HEK293 (cell line): Measurements from ENCODE around the gene ZDHHC14.

Experiments
- CTCF ChIA-PET: fragments of 350-600 bp; formaldehyde crosslinking; extraction: SDS; loops from one replicate; lab custom pipeline; 2021; ENCODE audit warnings: antibody characterized with exemption; lab: Yijun Ruan, JAX
- POLR2A ChIA-PET: fragments of 300-600 bp; formaldehyde crosslinking; extraction: SDS; loops from one replicate; lab custom pipeline; 2020; ENCODE audit warnings: antibody characterized with exemption, inconsistent platforms; lab: Yijun Ruan, JAX
- H3K27ac ChIP-seq: fragments of 200-500 bp; sonication (Bioruptor generic); 2 replicates; pipeline ENCODE4 v1.5.1; 2014; ENCODE audit warnings: low read depth, low read length, control low read depth, inconsistent platforms; ENCODE audit errors: extremely low read depth
- H3K36me3 ChIP-seq, 2 experiments: fragments of 200-500 bp in 1 of 2; sonication (Bioruptor generic) in 1 of 2; 1 replicate in 1 of 2; 2 replicates in 1 of 2; pipeline ENCODE4 v1.5.1; 2014 to 2017; ENCODE audit warnings: inconsistent platforms in 2 of 2, low read length in 2 of 2; ENCODE audit not compliant: control insufficient read depth in 2 of 2, insufficient read depth in 1 of 2
- H3K4me1 ChIP-seq: fragments of 200-500 bp; sonication (Bioruptor generic); 2 replicates; pipeline ENCODE4 v1.5.1; 2014; ENCODE audit warnings: mild to moderate bottlenecking, low read length, inconsistent platforms; ENCODE audit not compliant: control insufficient read depth, insufficient read depth
- H3K4me3 ChIP-seq: 2 replicates; pipeline ENCODE4 v1.5.1; 2011; ENCODE audit warnings: low read depth, mild to moderate bottlenecking, control low read depth, low read length, moderate library complexity
- H3K9me3 ChIP-seq: fragments of 200-500 bp; sonication (Bioruptor generic); 2 replicates; pipeline ENCODE4 v1.5.1; 2014; ENCODE audit warnings: low read depth, low read length, inconsistent platforms; ENCODE audit not compliant: control insufficient read depth, insufficient read depth
- FEZF1 ChIP-seq: fragments of 450-650 bp; formaldehyde crosslinking; IDR thresholded peaks from 2 replicates; pipeline ENCODE4 v1.5.1; 2016; ENCODE audit warnings: missing biosample characterization, missing genetic modification characterization
- GLI4 ChIP-seq: fragments of 450-650 bp; formaldehyde crosslinking; IDR thresholded peaks from 2 replicates; pipeline ENCODE4 v1.5.1; 2016; ENCODE audit warnings: missing biosample characterization, missing genetic modification characterization
- GLIS2 ChIP-seq: fragments of 450-650 bp; formaldehyde crosslinking; IDR thresholded peaks from 2 replicates; pipeline ENCODE4 v1.5.1; 2016; ENCODE audit warnings: missing biosample characterization, missing genetic modification characterization
- MYNN ChIP-seq: fragments of 450-650 bp; formaldehyde crosslinking; IDR thresholded peaks from 2 replicates; pipeline ENCODE4 v1.5.1; 2016; ENCODE audit warnings: missing biosample characterization, missing genetic modification characterization, borderline replicate concordance
- SP2 ChIP-seq: fragments of 450-650 bp; formaldehyde crosslinking; IDR thresholded peaks from 2 replicates; pipeline ENCODE4 v1.5.1; 2016; ENCODE audit warnings: missing biosample characterization, missing genetic modification characterization
- ZBTB20 ChIP-seq: fragments of 450-650 bp; formaldehyde crosslinking; IDR thresholded peaks from 2 replicates; pipeline ENCODE4 v1.5.1; 2016; ENCODE audit warnings: missing biosample characterization, missing genetic modification characterization
- ZEB2 ChIP-seq: fragments of 450-650 bp; formaldehyde crosslinking; IDR thresholded peaks from 2 replicates; pipeline ENCODE4 v1.5.1; 2016; ENCODE audit warnings: missing biosample characterization, missing genetic modification characterization
- ZIC2 ChIP-seq: fragments of 450-650 bp; formaldehyde crosslinking; IDR thresholded peaks from 2 replicates; pipeline ENCODE4 v1.5.1; 2016; ENCODE audit warnings: missing biosample characterization, missing genetic modification characterization
- ZNF114 ChIP-seq: fragments of 450-650 bp; formaldehyde crosslinking; IDR thresholded peaks from 2 replicates; pipeline ENCODE4 v1.5.0; 2017; ENCODE audit warnings: missing biosample characterization, missing genetic modification characterization
- ZNF239 ChIP-seq: fragments of 450-650 bp; formaldehyde crosslinking; IDR thresholded peaks from 2 replicates; pipeline ENCODE4 v1.5.1; 2016; ENCODE audit warnings: missing biosample characterization, missing genetic modification characterization
- ZNF311 ChIP-seq: fragments of 450-650 bp; formaldehyde crosslinking; IDR thresholded peaks from 2 replicates; pipeline ENCODE4 v1.5.1; 2017; ENCODE audit warnings: missing biosample characterization, missing genetic modification characterization, borderline replicate concordance
- ZNF426 ChIP-seq: fragments of 450-650 bp; formaldehyde crosslinking; IDR thresholded peaks from 2 replicates; pipeline ENCODE4 v1.5.1; 2017; ENCODE audit warnings: missing biosample characterization, missing genetic modification characterization, mild to moderate bottlenecking, inconsistent platforms, moderate library complexity
- ZNF433 ChIP-seq: fragments of 450-650 bp; formaldehyde crosslinking; IDR thresholded peaks from 2 replicates; pipeline ENCODE4 v1.5.1; 2016; ENCODE audit warnings: missing biosample characterization, missing genetic modification characterization, low read depth
- ZNF521 ChIP-seq: fragments of 450-650 bp; formaldehyde crosslinking; IDR thresholded peaks from 2 replicates; pipeline ENCODE4 v1.5.1; 2017; ENCODE audit warnings: missing biosample characterization, mild to moderate bottlenecking, missing genetic modification characterization
- ZNF555 ChIP-seq: fragments of 450-650 bp; formaldehyde crosslinking; conservative IDR thresholded peaks from 2 replicates; pipeline ENCODE4 v1.5.1; 2017; ENCODE audit warnings: missing biosample characterization, mild to moderate bottlenecking, missing genetic modification characterization, inconsistent platforms
- ZNF560 ChIP-seq: fragments of 450-650 bp; formaldehyde crosslinking; IDR thresholded peaks from 2 replicates; pipeline ENCODE4 v1.5.1; 2017; ENCODE audit warnings: missing biosample characterization, missing genetic modification characterization, borderline replicate concordance
- ZNF621 ChIP-seq: fragments of 450-650 bp; formaldehyde crosslinking; IDR thresholded peaks from 2 replicates; pipeline ENCODE4 v1.5.1; 2017; ENCODE audit warnings: missing biosample characterization, missing genetic modification characterization
- ZNF664 ChIP-seq: fragments of 450-650 bp; formaldehyde crosslinking; IDR thresholded peaks from 2 replicates; pipeline ENCODE4 v1.5.1; 2016; ENCODE audit warnings: missing biosample characterization, missing genetic modification characterization
- TF ChIP-seq, protein P1 (sequence below): fragments of 450-650 bp; formaldehyde crosslinking; IDR thresholded peaks from 2 replicates; pipeline ENCODE4 v1.5.1; 2016; ENCODE audit warnings: missing biosample characterization, missing genetic modification characterization
- TF ChIP-seq, protein P2 (sequence below): fragments of 450-650 bp; formaldehyde crosslinking; IDR thresholded peaks from 2 replicates; pipeline ENCODE4 v1.5.1; 2017; ENCODE audit warnings: missing biosample characterization, missing genetic modification characterization
- TF ChIP-seq, protein P3 (sequence below): fragments of 450-650 bp; formaldehyde crosslinking; IDR thresholded peaks from 2 replicates; pipeline ENCODE4 v1.5.1; 2016; ENCODE audit warnings: missing biosample characterization, missing genetic modification characterization
- TF ChIP-seq, protein P4 (sequence below): fragments of 450-650 bp; formaldehyde crosslinking; IDR thresholded peaks from 2 replicates; pipeline ENCODE4 v1.5.1; 2016; ENCODE audit warnings: missing biosample characterization, missing genetic modification characterization, low read depth
- TF ChIP-seq, protein P5 (sequence below): fragments of 450-650 bp; formaldehyde crosslinking; IDR thresholded peaks from 2 replicates; pipeline ENCODE4 v1.5.1; 2016; ENCODE audit warnings: missing biosample characterization, missing genetic modification characterization

Gene ZDHHC14

DNA sequence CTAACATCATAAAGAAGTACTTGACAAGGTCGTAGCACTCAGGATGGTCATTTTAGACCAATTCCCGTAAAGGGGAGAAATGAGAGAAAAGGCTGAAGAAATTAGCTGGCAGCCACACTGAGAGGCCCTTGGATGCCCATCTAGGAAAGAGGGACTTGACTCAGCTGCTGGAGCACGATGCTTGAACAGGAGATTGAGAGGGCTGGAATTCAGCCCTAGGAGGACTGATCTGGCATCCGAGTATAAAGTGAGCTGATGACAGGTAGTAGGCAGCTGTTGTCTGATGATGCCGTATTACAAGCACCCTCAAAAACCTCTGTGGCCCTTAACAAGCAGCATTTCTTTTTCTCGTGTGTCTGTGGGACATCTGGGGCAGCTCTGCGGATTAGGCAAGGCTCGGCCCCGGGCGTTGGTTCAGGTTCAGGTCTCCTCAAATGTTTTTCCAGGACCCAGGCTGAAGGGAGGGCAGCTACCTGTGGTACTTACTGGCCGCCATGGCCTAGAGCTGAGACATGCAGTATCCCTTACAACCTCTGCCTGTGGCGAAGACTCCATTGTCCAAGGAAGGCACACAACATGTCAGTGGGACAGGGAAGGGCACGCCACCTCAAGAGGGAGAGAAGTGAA is 222.4 kb downstream of the ZDHHC14 start:
- H3K9me3 ChIP-seq: no peaks in the 10 kb centered on the region
- ChIA-PET CTCF (interaction anchor here (0.8 kb wide), 1 partner anchor 10 kb away, joined by 4 read pairs; no protein-coding TSS in a partner anchor), POLR2A (no interaction called here)
- H3K4me1 ChIP-seq: no peaks in the 10 kb centered on the region
- H3K36me3 ChIP-seq: no peaks in the 10 kb centered on the region
- H3K27ac ChIP-seq: no peak overlapping the region
- TF ChIP-seq ZNF114 (tag by site-specific recombination) (no peak), ZNF239 (tag by site-specific recombination) (no peak), ZNF555 (tag by site-specific recombination) (no peak), ZNF521 (no peak), ZIC2 (tag by site-specific recombination) (no peak), ZNF621 (tag by site-specific recombination) (no peak), ZEB2 (tag by site-specific recombination) (no peak), ZNF311 (no peak), ZBTB20 (tag by site-specific recombination) (no peak), MYNN (tag by site-specific recombination) (no peak), GLIS2 (tag by site-specific recombination) (no peak), ZNF560 (tag by site-specific recombination) (no peak), ZNF433 (no peak), FEZF1 (tag by site-specific recombination) (no peak)
- TF ChIP-seq, protein P1, sequence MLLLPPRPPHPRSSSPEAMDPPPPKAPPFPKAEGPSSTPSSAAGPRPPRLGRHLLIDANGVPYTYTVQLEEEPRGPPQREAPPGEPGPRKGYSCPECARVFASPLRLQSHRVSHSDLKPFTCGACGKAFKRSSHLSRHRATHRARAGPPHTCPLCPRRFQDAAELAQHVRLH: no peak
- TF ChIP-seq, protein P2, sequence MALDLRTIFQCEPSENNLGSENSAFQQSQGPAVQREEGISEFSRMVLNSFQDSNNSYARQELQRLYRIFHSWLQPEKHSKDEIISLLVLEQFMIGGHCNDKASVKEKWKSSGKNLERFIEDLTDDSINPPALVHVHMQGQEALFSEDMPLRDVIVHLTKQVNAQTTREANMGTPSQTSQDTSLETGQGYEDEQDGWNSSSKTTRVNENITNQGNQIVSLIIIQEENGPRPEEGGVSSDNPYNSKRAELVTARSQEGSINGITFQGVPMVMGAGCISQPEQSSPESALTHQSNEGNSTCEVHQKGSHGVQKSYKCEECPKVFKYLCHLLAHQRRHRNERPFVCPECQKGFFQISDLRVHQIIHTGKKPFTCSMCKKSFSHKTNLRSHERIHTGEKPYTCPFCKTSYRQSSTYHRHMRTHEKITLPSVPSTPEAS (tag by site-specific recombination): no peak
- TF ChIP-seq, protein P3, sequence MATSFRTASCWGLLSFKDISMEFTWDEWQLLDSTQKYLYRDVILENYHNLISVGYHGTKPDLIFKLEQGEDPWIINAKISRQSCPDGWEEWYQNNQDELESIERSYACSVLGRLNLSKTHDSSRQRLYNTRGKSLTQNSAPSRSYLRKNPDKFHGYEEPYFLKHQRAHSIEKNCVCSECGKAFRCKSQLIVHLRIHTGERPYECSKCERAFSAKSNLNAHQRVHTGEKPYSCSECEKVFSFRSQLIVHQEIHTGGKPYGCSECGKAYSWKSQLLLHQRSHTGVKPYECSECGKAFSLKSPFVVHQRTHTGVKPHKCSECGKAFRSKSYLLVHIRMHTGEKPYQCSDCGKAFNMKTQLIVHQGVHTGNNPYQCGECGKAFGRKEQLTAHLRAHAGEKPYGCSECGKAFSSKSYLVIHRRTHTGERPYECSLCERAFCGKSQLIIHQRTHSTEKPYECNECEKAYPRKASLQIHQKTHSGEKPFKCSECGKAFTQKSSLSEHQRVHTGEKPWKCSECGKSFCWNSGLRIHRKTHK (tag by site-specific recombination): no peak
- TF ChIP-seq, protein P4, sequence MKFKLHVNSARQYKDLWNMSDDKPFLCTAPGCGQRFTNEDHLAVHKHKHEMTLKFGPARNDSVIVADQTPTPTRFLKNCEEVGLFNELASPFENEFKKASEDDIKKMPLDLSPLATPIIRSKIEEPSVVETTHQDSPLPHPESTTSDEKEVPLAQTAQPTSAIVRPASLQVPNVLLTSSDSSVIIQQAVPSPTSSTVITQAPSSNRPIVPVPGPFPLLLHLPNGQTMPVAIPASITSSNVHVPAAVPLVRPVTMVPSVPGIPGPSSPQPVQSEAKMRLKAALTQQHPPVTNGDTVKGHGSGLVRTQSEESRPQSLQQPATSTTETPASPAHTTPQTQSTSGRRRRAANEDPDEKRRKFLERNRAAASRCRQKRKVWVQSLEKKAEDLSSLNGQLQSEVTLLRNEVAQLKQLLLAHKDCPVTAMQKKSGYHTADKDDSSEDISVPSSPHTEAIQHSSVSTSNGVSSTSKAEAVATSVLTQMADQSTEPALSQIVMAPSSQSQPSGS (tag by site-specific recombination): no peak
- TF ChIP-seq, all 188 proteins: peak for 0
- H3K4me3 ChIP-seq: no peak overlapping the region

DNA sequence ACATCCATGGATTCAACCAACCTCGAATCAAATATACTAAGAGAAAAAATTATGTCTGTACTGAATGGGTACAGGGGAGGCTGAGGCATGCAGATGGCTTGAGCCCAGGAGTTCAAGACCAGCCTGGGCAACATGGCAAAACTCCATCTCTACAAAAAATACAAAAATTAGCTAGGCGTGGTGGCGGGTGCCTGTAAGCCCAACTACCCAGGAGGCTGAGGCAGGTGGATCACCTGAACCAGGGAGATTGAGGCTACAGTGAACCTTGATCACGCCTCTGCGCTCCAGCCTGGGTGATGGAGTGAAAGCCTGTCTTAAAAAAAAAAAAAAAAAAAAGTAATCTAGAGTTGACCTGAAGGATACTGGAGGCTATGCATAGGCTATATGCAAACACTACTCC is 223.0 kb downstream of the ZDHHC14 start:
- no peak overlapping the region for H3K27ac ChIP-seq
- no peaks in the 10 kb centered on the region for H3K36me3 ChIP-seq
- H3K9me3 ChIP-seq: no peaks in the 10 kb centered on the region
- CTCF ChIA-PET: interaction anchor here (0.8 kb wide), 1 partner anchor 9 kb away, joined by 4 read pairs; no protein-coding TSS in a partner anchor
- POLR2A ChIA-PET: interaction anchor here (0.6 kb wide), 1 partner anchor 217 kb away, joined by 3 read pairs; no protein-coding TSS in a partner anchor
- no peaks in the 10 kb centered on the region for H3K4me1 ChIP-seq
- TF ChIP-seq ZNF426 (tag by site-specific recombination) (no peak), SP2 (tag by site-specific recombination) (no peak), ZNF664 (no peak), GLI4 (tag by site-specific recombination) (no peak), ZIC2 (tag by site-specific recombination) (no peak)
- TF ChIP-seq, protein P5, sequence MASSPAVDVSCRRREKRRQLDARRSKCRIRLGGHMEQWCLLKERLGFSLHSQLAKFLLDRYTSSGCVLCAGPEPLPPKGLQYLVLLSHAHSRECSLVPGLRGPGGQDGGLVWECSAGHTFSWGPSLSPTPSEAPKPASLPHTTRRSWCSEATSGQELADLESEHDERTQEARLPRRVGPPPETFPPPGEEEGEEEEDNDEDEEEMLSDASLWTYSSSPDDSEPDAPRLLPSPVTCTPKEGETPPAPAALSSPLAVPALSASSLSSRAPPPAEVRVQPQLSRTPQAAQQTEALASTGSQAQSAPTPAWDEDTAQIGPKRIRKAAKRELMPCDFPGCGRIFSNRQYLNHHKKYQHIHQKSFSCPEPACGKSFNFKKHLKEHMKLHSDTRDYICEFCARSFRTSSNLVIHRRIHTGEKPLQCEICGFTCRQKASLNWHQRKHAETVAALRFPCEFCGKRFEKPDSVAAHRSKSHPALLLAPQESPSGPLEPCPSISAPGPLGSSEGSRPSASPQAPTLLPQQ (tag by site-specific recombination): no peak
- H3K4me3 ChIP-seq: no peak overlapping the region
